ENCODE data around the gene RABAC1. TPM values are rescaled to one million over a fixed set of nuclear protein-coding genes. Genes with fewer than 3 reads are reported as not detected.

Gene RABAC1
- total and polyA plus RNA-seq, 2 of the 4 experiments (the other 2 are of a cell fraction), result 117 to 276 TPM

DNA sequence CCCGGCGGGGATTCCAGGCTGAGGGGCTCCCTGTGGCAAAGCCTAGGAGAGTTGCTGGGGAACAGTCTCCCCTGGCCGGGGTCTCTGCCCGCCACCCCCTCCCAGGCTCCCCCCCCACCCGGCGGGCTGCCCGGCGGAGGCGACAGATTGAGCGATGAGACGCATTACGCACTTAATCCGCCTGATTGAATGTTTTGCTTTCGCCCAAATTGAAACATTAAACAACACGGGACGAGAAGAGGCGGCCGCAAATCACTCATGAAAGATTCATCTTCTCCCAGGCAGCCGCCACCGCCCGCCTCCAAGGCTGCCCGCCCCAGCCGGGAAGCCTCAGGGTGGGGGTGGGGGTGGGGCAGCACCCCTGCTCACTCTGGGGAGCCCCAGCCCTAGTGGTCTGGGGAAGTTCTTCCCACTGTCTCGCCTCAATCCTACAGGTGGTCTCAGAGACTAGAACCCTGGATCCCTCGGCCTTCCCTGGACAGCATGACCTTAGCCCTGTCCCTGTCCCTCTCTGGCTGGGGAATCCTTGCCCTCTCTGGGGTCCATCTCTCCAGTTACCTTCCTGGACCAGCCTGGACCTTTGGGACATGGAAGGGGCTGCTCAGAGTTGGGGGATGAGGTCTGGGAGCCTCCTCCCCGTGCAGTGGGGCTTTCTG, 23.2 kb downstream of the RABAC1 start:
- no peaks in the 10 kb centered on the region for H3K9me3 ChIP-seq (ENCODE audit: control insufficient read depth, insufficient read depth, low read length)
- H2BK120ac ChIP-seq (ENCODE audit: low read depth, low read length), result no peak overlapping the region
- H4K5ac ChIP-seq (ENCODE audit: low read depth, low read length), result no peak overlapping the region
- peak overlapping the region; percentile 48 for H2AFZ ChIP-seq (replicated peaks; ENCODE audit: low read length, poor library complexity)
- in situ Hi-C loops (cut with MboI; ENCODE audit: low sequenced_read_pairs) (no loop called here), intact Hi-C loops (cut with micrococcal nuclease) (no loop called here), dilution Hi-C loops (cut with HindIII; ENCODE audit: low sequenced_read_pairs, unreplicated experiment) (no loop called here)
- ChIA-PET CTCF (interaction anchor here (0.6 kb wide), 1 partner anchor 48 kb away, joined by 3 read pairs; no protein-coding TSS in a partner anchor), POLR2A (ENCODE audit: unreplicated experiment) (no interaction called here)
- no peak overlapping the region for H4K91ac ChIP-seq (ENCODE audit: insufficient read depth, low read depth, low read length)
- H2AK9ac ChIP-seq (replicated peaks; ENCODE audit: low read depth, low read length, poor library complexity), result no peak overlapping the region
- ATAC-seq (ENCODE audit: low read depth) (peak; percentile 15), DNase-seq (no peak)
- no peak overlapping the region for H3K4me3 ChIP-seq (ENCODE audit: insufficient read depth, low read depth, low read length)
- peak overlapping the region; percentile 47; the same call in 1 of the 2 replicates for H3K23ac ChIP-seq (ENCODE audit: low read depth, low read length)
- no peak overlapping the region for H3K14ac ChIP-seq (replicated peaks; ENCODE audit: low read depth, low read length)
- H3K9ac ChIP-seq (ENCODE audit: low read depth, low read length), result no peak overlapping the region
- no peak overlapping the region for H2BK20ac ChIP-seq (ENCODE audit: low read depth, low read length)
- no CpG with 5 or more reads among the region's 26 CpGs for WGBS, 2 experiments (ENCODE audit: extremely low coverage in 2 of 2, insufficient read length in 1 of 2)
- peaks cover 12% of the 10 kb centered on the region for H3K4me1 ChIP-seq (ENCODE audit: control insufficient read depth, insufficient read depth, low read length)
- H3K36me3 ChIP-seq (ENCODE audit: control insufficient read depth, insufficient read depth, low read length), result no peaks in the 10 kb centered on the region
- H3K27me3 ChIP-seq (ENCODE audit: control insufficient read depth, insufficient read depth, low read length), result peaks cover 46% of the 10 kb centered on the region
- peaks cover 4% of the 10 kb centered on the region for H4K20me1 ChIP-seq (ENCODE audit: insufficient read depth, low read length)
- H2BK5ac ChIP-seq (ENCODE audit: low read depth, low read length, poor library complexity, severe bottlenecking), result no peak overlapping the region
- 0 out of 2 replicates have a peak overlapping the region, but pooled peaks have one; percentile 34 for H3K4ac ChIP-seq (ENCODE audit: low read depth, low read length)
- no TSS peak for BruUV-seq (replicated peaks)
- H3K56ac ChIP-seq (ENCODE audit: extremely low read depth, insufficient read depth, low read length), result no peak overlapping the region
- H3K27ac ChIP-seq (ENCODE audit: insufficient read depth, low read length), result no peak overlapping the region
- no peaks in the 10 kb centered on the region for H3K9me1 ChIP-seq (ENCODE audit: insufficient read depth, low read length)
- H3K4me2 ChIP-seq (ENCODE audit: low read depth, low read length), result peak overlapping the region; percentile 3; the same call in 1 of the 2 replicates
- H3K79me1 ChIP-seq (ENCODE audit: low read depth in 1 of 2, low read length in 2 of 2), result no peaks in the 10 kb centered on the region
- H2AK5ac ChIP-seq (ENCODE audit: low read depth, low read length), result peak overlapping the region; percentile 50
- H4K8ac ChIP-seq (ENCODE audit: low read depth in 2 of 2, low read length in 2 of 2), result peak overlapping the region in 1 of 2 experiments; percentile 15; a peak in 1 of 4 replicates
- H2BK15ac ChIP-seq (ENCODE audit: low read depth, low read length), result no peak overlapping the region
- no peak overlapping the region for H3K18ac ChIP-seq (ENCODE audit: low read depth, low read length)
- no peak for TF ChIP-seq CHD1 (IDR thresholded peaks at IDR 0.05; ENCODE audit: low read depth, low read length)
- TF ChIP-seq, protein P1, sequence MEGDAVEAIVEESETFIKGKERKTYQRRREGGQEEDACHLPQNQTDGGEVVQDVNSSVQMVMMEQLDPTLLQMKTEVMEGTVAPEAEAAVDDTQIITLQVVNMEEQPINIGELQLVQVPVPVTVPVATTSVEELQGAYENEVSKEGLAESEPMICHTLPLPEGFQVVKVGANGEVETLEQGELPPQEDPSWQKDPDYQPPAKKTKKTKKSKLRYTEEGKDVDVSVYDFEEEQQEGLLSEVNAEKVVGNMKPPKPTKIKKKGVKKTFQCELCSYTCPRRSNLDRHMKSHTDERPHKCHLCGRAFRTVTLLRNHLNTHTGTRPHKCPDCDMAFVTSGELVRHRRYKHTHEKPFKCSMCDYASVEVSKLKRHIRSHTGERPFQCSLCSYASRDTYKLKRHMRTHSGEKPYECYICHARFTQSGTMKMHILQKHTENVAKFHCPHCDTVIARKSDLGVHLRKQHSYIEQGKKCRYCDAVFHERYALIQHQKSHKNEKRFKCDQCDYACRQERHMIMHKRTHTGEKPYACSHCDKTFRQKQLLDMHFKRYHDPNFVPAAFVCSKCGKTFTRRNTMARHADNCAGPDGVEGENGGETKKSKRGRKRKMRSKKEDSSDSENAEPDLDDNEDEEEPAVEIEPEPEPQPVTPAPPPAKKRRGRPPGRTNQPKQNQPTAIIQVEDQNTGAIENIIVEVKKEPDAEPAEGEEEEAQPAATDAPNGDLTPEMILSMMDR (conservative IDR thresholded peaks at IDR 0.05; ENCODE audit: low read depth, low read length), result no peak
- TF ChIP-seq MAZ (IDR thresholded peaks at IDR 0.05; ENCODE audit: borderline replicate concordance, low read depth, low read length), result no peak
- TF ChIP-seq SMC3 (IDR thresholded peaks at IDR 0.05; ENCODE audit: low read depth, low read length), result no peak
- no peak for TF ChIP-seq RAD21 (IDR thresholded peaks at IDR 0.05; ENCODE audit: low read length)
- no peak for TF ChIP-seq POLR2A (IDR thresholded peaks at IDR 0.05; ENCODE audit: low read depth, low read length)
- no peak for TF ChIP-seq NFE2L2 (IDR thresholded peaks at IDR 0.05; ENCODE audit: low read depth, low read length)
- TF ChIP-seq CEBPB (IDR thresholded peaks at IDR 0.05; ENCODE audit: low read depth, low read length), result no peak
- TF ChIP-seq RCOR1 (IDR thresholded peaks at IDR 0.05; ENCODE audit: insufficient replicate concordance, low read length), result no peak
- TF ChIP-seq, protein P2, sequence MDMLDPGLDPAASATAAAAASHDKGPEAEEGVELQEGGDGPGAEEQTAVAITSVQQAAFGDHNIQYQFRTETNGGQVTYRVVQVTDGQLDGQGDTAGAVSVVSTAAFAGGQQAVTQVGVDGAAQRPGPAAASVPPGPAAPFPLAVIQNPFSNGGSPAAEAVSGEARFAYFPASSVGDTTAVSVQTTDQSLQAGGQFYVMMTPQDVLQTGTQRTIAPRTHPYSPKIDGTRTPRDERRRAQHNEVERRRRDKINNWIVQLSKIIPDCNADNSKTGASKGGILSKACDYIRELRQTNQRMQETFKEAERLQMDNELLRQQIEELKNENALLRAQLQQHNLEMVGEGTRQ (IDR thresholded peaks at IDR 0.05; ENCODE audit: low read depth, low read length), result no peak
- TF ChIP-seq MAFK (IDR thresholded peaks at IDR 0.05; ENCODE audit: low read depth, low read length), result no peak
- no peak for TF ChIP-seq RFX5 (IDR thresholded peaks at IDR 0.05; ENCODE audit: low read depth, low read length)
- TF ChIP-seq, protein P3, sequence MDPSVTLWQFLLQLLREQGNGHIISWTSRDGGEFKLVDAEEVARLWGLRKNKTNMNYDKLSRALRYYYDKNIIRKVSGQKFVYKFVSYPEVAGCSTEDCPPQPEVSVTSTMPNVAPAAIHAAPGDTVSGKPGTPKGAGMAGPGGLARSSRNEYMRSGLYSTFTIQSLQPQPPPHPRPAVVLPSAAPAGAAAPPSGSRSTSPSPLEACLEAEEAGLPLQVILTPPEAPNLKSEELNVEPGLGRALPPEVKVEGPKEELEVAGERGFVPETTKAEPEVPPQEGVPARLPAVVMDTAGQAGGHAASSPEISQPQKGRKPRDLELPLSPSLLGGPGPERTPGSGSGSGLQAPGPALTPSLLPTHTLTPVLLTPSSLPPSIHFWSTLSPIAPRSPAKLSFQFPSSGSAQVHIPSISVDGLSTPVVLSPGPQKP (IDR thresholded peaks at IDR 0.05; ENCODE audit: borderline replicate concordance, low read depth, low read length), result no peak
- no peak for TF ChIP-seq MXI1 (IDR thresholded peaks at IDR 0.05; ENCODE audit: borderline replicate concordance, low read depth, low read length)
- TF ChIP-seq FOS (IDR thresholded peaks at IDR 0.05; ENCODE audit: low read depth, low read length), result no peak; the same call in 1 of the 2 replicates

All from IMR-90 (cell line).